NOMO-1 treated with dmso at 0.1 percent for 144 hours (cell line): Measurements from ENCODE around the gene DNMT3A.

Experiments
- DNase-seq: peaks from one replicate; lab custom pipeline; 2025; ENCODE audit not compliant: unreplicated experiment; lab: John Stamatoyannopoulos, UW

Gene DNMT3A

GRCh38 chr2:25347846-25348245 lies 6.1 kb upstream of the DNMT3A start:
- DNase-seq, result no peak

- no peak for DNase-seq
Observed at GRCh38 chr2:25347205-25347815, 5.6 kb upstream of the DNMT3A start.

DNA sequence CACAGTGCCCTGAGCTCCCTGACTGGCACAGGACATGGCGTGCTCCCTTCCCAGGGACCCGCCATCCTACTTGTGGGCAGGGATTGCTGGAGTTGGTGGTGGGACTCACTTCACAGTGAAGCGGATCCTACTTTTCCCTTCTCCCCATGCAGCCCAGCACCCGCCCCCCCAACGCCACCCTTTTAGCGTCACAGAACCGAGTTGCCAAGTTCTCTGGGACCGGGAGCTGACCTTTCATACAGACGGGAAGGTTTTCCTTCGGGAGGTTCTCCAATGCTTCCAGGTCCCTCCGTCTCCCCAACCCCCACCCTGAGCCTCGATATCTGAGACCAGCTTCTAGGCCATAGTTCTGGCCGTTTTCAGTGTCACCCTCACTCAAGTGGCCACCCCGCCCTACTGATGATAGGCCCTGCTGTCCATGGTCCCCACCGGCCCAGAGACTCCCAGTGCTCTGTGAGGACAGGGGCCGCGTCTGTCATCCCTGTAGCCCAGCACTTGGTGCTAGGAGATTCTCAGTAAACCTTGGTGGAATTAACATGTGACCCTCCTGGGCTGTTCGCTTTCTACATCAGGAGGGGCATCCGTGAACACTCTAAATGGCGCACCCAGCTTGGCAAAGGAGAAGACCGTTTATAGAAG lies 1.6 kb upstream of the DNMT3A start:
- DNase-seq, result no peak

DNA sequence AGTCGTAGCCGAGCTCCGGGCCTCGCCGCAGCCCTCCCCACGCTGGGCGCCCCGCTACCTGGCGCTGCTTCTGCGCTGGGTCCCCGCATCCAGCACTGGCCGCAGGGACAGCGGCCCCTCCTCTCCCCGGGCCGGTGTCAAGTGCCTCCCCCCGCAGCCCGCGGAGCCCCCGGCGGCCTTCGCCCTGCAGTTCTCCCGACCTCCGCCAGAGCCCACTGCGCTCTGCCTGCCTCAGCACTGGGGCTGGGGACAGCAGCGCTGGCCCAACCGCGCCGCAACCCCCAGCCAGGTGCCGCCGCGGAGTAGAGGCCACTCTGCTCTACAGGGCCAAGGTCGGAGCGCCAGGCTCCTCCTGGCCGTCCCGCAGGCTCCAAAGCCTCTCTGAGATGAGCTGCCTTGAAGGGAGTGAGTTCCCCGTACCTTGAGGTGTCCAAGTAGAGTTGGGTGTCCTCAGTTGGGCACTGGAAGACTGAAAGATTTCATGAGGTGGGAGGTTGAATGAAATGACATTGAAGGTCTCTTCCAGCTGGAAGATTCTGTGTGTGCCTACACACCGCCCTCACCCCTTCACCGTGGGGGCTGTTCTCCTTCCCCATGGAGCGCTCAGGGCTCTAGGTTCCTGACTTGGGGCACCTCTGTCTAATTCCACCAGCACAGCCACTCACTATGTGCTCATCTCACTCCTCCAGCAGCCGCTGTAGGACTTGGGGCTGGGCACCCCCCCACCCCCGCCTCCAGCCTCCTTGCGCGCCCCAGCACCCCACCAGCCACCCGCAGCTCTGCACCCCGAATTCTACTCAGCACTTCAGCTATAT lies 854 bp upstream of the DNMT3A start:
- peak; percentile 70 for DNase-seq

- no peak for DNase-seq
Observed at GRCh38 chr2:25341011-25341727, 556 bp downstream of the DNMT3A start.

DNA sequence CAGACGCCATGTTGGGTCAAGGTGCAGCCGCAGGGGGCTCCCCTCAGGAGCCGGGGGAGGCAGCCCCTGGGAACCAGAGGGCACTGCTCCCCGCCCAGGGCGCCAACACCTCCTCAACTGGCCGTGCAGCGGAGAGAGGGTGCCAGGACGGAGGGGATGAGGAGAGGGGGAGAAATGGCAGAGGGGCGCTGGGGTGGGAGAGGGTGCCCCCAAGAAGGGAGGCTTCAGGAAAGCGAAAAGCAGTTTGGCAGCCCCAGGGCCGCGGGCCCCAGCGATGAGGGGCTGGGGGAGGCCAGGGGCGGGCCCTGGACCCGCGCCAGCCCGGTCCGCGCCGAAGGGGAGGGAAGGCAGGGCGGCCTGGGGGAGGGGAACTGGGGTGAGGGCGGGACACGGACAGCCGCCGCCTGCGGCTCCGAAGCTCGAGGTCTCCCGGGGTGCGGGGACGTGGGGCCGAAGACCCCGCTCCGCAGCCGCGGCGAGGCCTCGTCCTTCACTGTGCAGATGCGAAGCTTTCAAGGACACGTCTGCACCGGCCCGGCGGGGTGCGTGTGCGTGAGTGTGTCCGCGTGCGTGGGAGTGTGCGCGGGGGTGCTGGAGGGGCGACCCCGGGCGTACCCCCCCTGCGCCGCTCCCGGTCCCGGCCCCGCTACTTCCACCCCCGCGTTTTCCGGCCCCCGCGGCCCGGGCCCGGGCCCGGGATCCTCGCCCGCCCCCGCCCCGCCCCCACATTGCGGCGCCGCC lies 1.4 kb downstream of the DNMT3A start:
- DNase-seq, result no peak

GRCh38 chr2:25339791-25340180 lies 1.9 kb downstream of the DNMT3A start:
- DNase-seq, result no peak

GRCh38 chr2:25339211-25339674 lies 2.5 kb downstream of the DNMT3A start:
- no peak for DNase-seq

DNA sequence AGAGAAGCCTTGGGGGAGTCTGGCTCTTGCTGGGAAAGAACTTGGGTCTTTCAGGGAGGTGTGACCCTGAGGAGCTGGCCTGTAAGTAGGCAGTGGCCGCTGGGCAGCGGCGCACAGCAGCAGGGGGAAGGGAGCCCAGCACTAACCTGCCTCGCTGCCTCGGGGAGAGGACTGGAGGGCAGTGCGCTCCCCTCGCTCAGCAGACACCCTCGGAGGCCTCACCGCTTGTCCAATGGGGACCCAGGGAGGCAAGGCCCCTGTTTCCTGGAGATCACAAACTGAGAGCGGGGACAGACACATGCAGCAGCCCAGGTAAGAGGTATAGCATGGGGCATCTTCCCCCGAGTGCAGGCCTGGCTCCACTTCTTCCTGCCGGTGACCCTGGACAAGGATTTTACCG lies 3.3 kb downstream of the DNMT3A start:
- DNase-seq, result no peak

- DNase-seq, result no peak
Observed at GRCh38 chr2:25337891-25338290, 3.8 kb downstream of the DNMT3A start.

DNA sequence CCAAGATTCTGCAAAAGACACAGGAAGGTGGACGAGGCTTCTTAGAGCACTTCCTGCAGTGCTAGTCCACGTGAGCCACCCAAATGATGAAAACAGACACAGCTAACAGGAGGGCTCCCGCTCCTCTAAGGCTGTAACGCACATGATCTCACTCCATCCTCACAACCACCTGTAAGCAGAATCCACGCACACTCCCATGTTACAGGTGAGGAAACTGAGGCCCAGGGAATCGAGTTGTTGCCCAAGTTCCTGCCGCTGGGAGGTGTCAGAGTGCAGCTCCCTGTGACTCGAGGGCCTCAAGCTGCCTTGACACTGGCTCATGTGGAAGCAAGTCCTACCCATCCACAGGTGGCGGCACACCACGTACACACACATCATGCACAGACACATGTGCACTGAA lies 4.4 kb downstream of the DNMT3A start:
- no peak for DNase-seq

DNA sequence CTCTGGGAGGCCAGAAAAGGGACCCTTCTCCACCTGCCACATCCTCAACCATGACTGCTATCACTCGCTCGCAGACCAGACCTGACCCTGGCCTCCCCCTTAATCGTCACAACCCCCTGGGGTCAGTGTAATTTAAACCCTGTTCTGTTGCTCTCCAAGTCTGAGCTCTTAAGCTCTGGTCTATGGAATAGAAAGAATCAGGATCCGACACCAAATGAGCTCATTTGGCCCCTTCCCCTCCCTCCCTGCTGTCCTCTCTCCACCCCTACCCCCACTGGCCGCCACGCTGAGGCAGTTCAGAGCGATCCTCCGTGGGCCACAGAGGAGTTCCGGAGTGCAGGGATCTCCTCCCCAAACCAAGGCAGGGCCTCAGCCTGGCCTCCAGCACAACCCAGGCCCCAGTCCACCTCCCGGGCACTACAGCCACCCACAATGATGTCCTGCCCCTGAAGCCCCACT lies 5.3 kb downstream of the DNMT3A start:
- no peak for DNase-seq

GRCh38 chr2:25335971-25336370 lies 5.8 kb downstream of the DNMT3A start:
- no peak for DNase-seq

DNA sequence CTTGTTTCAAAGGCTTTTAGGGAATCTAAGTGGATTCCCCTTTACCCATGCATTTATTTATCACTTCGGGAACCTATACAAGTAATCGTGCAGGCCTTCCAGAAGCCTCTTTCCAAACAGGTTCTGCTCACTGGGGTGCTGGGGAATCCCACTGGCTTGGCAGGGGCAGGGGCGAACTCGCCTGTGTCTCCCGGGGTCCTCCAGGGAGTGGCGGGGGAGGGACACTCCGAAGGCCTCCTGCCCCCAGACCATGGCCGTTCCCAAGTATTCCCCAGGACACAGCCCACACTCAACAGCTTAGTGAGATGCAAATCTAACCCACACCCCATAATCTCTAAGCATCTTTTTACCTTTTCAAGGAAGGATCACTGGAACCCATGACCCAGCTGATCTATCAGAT lies 6.5 kb downstream of the DNMT3A start:
- DNase-seq, result no peak

DNA sequence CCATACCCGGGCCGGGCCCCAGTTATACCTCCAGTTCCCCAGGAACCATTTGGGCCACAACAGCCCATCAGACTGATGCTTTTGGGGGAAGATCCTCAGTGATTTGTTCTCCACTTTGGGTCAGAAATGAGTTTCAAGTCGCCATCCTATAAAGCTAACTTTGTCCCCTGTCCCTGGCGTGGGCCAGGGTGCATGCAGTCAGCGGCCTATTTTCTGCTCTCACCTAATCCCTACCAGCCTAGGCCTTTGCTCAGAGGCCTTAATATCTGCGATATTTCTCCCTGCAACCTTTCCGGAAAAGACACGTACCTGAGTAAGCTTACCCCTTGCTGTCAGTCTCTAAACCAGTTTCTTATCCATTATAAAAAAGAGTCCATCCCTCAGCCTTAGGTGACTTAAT lies 7.2 kb downstream of the DNMT3A start:
- DNase-seq, result no peak

DNA sequence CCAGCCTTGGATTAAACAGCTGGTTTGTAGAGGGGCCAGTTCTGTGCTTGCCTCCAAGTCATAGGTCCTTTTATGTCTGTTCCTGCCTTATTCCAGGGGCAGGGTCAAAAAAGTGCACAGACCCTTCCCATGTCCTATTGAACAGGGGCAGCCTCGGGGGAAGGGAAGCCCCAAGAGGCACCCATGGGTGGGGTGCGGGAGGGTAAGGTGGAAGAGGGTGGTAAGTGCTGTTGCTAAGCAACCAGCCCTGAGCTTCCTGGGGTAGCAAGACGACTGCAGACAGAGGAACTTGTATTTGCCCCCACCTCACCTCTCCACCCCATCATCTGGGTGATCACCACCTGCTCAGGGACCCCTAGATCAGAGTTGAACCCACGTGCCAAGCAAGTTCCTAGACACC lies 7.7 kb downstream of the DNMT3A start:
- DNase-seq, result no peak

DNA sequence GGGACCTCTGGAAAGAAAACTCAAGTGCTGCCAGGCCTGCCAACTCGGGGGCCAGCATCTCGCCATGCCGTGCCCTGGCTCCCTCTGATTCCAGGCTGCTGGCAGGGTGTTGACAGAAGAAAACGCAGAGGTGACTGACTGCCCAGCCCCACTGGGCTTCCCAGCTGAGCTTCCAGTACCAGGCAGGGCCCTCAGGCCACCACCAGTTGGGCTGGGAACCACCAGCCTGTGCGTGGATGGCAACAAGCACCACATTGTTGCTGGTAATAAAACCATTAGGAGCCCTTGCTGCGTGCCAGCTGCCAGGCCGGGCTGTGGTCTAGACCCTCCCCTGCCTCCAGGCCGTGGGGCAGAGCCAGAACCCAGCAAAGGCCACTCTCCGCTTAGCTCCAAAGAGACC lies 9.2 kb downstream of the DNMT3A start:
- no peak for DNase-seq

DNA sequence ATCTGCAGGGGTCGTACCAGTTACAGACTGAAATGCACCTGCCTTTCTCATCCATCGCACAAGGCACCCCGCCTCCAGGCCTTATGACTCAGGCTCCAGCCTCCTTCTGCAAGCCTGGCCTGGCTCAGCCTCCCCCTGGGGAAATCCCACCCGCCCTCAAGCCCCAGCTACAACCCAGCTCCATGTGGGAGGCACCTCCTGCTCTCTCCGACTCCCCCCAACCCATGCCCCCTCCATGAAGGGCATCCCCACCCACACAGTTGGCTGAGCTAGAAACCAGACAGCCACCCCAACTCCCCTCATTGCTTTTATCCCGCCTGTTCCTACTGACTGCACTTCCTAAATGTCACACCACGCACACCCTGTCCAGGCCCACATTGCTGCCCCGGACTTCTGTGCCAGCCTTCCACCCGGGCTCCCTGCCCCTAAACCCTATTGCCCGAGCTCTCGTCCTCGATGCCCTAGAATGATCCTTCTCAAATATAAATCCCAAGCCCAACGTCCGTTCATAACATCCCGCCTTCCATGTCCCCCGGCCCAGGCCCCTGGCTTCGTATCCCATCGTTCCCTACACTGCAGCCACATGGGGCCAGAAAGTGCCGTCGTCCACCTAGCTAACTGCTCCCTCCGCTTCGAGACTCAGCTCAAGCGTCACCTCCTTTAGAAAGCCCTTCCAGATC lies 9.9 kb downstream of the DNMT3A start:
- no peak for DNase-seq

DNA sequence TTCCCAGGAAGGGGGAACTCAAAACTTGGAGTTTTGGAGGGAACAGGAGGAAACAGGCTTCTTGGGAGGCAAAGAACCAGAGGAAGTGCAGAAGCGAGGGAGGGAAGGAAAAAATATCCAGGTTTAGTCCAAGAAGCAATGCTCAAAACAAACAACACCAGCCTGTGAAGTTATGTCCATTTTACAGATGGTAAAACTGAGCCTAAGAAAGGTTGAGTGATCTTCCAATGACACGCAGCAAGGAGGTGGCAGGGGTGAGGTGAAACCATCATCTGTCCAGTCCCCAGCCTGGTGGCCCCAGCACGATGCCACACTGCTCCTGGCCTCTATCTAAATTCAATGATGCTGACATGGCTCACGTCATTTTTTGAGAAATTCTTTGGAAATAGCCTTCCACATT lies 10.8 kb downstream of the DNMT3A start:
- no peak for DNase-seq

DNA sequence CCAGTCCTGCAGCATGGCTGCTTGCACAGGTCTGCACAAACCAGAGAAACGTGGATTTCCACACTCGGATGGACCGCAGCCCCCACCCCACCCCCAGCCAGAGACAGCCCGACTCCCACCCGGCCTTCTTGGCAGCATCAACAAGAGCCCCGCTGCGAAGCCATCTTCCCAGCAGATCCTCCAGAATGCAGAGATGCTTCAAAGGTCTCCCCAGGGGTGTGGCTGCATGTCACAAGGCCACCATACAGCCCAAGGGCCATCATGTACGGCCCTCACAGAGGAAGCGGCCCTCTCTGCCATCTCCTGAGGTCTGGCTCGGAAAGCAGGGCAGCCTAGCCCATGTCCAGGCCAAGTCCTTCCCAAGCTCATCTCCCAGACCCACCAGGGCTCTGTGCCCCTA lies 11.5 kb downstream of the DNMT3A start:
- DNase-seq, result no peak
